HG03108 (cell line): Measurements from ENCODE around the gene GDPD1.
"Not testable (repeated sequence)": the region's sequence is repeated elsewhere in the genome, so short reads cannot be mapped to it uniquely, and the experiment has no call there.

Experiments used
- ATAC-seq: cut with Tn5 transposase; IDR thresholded peaks from one replicate; pipeline ENCODE4 v1.9.1; 2021; ENCODE audit warnings: moderate library complexity; ENCODE audit not compliant: unreplicated experiment

Gene GDPD1

DNA sequence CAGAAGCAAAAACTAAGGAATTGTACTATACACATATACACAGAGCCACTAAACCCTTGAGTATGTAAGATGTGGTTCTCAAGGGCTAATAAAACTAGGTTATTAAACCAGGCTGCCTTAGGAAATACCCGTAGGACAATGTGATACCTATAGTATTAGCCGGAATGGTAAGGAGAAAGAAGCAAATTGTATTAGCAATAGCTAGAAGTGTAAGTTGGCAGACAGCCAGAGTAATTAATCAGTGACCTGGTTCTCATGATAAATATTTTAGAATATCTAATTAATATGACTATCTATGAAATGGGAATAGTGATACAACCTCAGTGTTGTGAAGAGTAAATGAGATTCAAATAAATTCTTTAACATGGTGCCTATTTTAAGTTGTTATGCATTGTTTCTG lies 18.6 kb downstream of the GDPD1 start:
- ATAC-seq = no peak

DNA sequence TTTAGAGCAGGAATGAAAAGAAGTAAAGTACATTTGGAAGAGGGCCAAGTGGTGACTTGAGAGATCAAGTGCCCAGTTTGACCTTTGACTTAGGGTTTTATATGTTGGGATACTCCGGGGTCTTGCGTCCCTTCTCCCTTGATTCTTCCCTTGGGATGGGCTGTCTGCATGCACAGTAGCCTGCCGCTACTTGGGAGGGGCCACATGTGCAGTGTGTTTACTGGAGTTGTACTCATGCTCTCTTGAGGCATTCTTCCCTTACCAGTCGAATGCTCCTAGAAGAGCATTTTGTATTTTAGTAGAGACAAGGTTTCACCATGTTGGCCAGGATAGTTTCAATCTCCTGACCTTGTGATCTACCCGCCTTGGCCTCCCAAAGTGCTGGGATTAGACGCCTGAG lies 23.8 kb downstream of the GDPD1 start:
- no peak for ATAC-seq

DNA sequence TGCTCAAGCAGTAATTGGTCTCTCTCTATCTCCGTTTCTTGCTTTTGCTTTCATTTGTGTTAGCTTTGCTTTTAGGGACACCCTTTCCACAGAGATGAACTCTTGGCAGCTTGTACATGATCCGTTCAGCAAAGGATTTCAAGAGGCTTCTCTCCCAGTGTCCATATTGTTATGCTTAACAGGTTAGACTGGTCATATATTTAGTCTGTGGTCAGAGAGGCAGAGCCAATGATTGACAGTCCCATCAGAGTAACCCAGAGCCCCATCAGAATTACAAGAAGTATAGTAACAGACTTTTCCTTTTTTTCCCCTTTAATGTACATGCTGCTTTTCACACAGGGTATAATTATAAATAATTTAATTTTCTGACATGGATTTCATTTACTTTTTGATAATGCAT lies 34.4 kb downstream of the GDPD1 start:
- no peak for ATAC-seq

DNA sequence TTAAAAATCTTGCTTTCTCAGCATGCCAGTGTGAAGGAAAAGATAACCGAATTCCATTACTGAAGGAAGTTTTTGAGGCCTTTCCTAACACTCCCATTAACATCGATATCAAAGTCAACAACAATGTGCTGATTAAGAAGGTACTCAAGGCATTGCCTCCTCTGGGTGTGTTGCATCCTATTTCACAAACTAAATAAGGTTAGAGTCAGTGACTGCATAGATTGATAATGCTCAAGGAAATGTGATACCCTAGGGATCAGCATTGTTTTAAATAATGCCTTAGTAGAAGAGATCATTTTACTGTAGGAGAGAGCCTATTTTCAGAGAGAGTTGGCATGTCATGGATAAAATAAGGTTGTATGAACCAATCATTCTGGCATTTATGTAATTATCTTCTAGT lies 36.8 kb downstream of the GDPD1 start:
- no peak for ATAC-seq

DNA sequence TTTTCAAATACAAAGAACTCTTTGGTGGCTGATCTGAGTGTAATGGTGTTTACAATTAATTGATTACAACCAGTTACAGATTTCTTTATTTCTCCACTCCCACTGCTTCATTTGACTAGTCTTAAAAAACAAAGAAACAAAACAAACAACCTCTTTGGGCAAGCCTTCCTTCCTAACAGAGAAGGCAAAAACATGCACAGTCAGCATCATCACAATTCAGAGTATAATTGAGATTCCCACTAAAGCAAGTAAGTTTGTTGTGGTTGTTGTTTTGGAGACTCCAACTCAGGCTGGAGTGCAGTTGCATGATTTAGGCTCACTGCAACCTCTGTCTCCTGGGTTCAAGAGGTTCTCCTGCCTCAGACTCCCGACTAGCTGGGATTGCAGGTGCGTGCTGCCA lies 40.4 kb downstream of the GDPD1 start:
- no peak for ATAC-seq

DNA sequence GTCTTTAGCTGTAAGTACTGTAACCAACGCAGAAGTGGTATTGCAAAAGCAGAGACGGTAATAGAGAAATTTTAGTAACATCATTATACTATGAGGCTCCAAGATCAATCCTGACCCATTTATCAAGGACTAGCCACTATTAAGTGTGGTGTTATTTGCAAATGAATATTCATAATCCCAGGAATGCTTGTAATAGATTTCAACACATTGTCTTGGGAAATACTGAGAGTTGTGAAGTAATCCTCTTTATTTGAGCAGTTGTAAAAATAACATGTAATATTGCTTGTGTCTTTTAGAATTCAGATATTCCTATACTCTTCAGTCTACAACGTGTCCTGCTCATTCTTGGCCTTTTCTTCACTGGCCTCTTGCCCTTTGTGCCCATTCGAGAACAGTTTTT lies 46.4 kb downstream of the GDPD1 start:
- no peak for ATAC-seq

DNA sequence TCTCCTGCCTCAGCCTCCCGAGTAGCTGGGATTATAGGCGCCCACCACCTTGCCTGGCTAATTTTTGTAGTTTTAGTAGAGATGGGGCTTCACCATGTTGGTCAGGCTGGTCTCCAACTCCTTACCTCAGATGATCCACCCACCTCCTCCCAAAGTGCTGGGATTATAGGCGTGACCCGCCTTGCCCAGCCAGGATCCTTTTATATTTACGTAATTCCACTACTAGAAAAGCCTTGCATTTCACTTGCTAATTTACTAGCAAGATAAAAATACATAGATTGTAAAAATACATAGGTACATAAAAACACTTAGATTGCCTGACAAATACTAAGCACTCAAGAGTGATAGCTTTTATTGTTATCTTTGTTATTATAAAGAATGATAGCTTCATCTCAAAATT lies 47.5 kb downstream of the GDPD1 start:
- no peak for ATAC-seq

DNA sequence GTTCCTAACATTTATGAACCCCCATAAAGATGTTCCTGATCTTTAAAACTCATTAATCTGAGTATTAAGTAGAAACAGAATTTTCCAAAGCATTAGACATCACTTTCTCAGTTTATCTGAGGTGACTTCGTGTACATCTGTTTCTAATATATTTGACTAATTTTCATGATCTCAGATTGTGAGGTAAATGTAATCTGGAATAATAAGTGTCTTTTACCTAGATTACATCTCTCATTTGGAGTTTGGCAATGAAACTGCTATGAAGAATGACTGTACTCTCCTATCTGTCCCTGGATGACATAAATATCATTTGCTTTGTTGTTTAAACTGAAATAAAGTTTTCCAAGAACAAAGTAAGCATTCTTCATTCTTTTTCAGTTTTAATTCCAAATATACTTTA lies 55.3 kb downstream of the GDPD1 start:
- ATAC-seq = no peak

DNA sequence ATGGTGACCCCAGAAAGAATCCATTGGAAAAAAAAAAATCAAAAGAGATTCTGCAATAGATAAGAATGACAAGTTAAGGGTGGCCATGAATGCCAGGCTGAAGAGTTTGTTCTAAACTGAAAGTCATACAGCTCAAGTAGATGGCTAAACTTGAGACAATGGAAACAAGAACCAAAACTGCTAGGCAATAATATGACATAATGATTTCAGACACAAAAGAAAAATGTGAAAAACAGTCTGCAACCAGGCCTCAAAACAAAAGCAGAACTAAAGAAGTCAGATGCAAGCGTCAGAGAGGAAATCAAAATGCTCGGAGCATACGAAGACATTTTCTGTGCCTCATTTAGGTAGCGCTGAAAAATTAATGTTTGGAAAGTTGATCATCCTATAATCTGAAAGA lies 56.7 kb downstream of the GDPD1 start:
- ATAC-seq = peak; percentile 86

DNA sequence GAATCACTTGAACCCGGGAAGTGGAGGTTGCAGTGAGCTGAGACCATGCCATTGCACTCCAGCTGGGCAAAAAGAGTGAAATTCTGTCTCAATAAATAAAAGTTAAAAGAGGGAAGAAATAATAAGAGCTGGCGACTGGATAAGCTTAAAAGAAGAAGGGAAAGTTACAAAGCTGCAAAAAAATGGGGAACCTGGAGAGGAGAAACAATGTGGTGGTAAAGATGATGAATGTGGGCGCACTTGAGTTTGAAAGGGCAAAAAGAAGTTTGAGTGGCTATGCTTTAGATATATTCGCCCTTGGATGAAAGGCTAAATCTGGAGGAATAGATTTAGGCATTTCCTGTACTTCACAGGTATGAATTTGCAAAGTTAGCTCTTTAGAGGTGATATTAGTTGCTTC lies 58.1 kb downstream of the GDPD1 start:
- no peak for ATAC-seq

DNA sequence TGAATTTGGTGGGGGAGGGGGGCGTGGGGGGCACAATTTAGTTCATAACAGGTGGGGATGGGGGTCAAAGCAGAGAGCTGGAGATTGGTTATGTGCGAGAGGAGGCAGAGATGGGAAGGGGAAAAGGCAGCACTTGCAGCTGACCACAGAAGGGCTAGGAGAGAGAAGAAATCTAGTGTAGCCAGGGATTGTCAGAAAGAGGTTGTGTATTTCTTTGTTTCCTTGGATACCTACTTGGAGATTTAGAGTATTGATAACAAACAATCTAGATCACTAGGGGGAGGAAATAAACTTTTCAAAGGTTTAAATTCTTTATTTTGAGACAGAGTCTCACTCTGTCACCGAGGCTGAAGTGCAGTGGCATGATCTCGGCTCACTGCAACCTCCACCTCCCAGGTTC lies 64.0 kb downstream of the GDPD1 start:
- no peak for ATAC-seq

DNA sequence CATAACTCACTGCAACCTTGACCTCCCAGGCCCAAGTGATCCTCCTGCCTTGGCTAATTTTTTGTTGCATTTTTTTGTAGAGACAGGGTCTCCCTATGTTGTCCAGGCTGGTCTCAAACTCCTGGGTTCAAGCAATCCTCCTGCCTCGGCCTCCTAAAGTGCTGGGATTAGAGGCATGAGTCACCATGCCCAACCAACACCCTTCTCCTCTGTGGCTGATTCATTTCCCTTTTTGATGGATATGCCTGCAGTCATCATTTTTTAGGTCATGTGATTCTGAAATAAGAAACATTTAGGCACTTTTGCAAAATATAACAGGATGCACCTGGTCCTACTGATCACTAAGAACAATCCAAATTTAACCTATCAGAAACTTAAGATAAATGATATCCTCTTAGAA lies 67.1 kb downstream of the GDPD1 start:
- ATAC-seq = no peak

DNA sequence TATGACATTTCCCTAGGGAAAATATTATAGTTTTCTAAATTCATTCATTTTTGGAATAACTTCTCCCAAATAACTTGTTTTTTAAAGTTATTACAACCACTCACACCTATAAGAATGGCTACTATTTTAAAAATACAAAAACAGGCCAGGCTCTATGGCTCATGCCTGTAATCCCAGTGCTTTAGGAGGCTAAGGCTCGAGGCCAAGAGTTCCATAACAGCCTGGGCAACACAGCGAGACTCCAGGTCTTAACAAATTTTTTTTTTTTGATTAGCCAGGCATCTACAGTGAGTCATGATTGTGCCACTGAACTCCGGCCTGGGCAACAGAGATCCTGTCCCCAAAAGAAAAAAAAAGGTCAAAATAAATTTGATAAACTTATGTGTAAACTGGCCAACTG lies 67.6 kb downstream of the GDPD1 start:
- no peak for ATAC-seq

DNA sequence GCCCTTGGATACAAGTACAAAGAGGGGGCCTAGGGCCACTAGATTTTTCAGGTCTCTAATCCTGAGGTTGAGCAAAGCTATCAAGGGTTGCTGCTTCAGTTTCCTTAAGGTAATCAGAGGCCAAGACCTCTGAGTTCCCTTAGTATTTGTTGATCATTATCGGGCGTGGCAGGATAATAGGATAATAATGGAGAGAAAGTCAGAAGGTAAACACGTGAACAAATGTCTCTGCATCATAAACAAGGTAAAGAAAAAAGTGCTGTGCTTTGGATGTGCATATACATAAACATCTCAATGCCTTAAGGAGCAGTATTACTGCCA lies 69.6 kb downstream of the GDPD1 start:
- no peak for ATAC-seq

DNA sequence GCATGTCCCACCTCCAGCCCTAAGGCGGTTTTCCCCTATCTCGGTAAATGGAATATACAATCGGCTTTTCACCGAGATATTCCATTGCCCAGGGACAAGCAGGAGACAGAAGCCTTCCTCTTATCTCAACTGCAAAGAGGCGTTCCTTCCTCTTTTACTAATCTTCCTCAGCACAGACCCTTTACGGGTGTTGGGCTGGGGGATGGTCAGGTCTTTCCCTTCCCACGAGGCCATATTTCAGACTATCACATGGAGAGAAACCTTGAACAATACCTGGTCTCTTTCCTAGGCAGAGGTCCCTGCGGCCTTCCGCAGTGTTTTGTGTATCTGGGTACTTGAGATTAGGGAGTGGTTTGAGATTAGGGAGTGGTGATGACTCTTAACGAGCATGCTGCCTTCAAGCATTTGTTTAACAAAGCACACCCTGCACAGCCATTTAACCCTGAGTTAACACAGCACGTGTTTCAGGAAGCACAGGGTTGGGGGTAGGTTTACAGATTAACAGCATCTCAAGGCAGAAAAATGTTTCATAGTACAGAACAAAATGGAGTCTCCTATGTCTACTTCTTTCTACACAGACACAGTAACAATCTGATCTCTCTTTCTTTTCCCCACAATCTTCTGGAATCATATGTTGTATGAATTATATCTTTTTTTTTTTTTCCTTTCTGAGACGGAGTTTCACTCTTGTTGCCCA lies 70.1 kb downstream of the GDPD1 start:
- not testable (repeated sequence) for ATAC-seq

DNA sequence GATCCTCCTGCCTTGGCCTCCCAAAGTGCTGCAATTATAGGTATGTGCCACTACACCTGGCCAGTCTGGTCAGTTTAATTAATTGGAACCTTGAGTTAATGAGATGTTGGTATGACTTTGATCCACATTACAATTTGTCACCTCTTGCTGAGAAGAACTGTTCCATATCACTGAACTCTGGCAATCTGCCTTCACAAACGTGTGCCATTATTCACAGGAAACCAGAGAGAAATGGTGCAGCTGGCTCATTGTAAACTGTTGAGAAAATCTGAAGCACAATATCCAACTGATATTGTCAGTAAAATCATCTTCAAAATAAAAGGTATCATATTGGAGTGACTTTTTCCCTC lies 71.8 kb downstream of the GDPD1 start:
- no peak for ATAC-seq

DNA sequence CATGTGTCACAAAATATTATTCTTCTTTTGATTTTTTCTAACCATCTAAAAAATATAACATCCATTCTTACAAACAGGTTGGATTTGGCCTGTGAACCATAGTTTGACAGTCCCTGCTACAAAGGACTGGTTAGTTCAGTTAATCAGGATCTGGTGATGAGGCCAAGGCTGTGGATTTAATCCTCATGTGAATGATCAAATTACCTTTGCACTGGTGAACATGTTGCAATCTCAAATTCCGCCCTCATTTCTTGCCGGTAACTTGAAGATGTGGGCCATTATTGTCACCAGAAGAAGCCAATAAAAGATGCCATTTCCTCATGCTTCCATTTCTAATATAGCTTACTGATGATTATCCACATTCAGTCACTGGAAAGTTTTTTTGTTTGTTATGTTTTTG lies 75.9 kb downstream of the GDPD1 start:
- ATAC-seq = no peak

DNA sequence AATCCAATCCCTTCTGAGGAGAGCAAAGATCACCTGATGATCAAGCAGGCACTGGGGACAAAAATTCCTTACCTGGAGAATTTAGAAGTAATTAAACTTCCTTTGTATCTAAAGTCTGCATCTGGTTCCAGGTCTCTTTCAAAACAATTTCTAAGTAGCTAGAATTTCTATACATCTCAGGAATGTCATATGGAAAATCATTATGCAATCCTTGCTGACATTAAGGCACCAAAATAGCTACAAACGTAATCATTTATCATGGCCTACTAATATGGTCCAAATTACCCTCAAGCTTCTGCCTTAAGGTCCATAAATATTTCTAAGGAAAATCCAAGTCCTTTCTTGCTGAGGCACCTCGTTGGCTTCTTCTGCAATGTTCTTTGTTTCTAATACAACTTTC lies 78.2 kb downstream of the GDPD1 start:
- no peak for ATAC-seq

DNA sequence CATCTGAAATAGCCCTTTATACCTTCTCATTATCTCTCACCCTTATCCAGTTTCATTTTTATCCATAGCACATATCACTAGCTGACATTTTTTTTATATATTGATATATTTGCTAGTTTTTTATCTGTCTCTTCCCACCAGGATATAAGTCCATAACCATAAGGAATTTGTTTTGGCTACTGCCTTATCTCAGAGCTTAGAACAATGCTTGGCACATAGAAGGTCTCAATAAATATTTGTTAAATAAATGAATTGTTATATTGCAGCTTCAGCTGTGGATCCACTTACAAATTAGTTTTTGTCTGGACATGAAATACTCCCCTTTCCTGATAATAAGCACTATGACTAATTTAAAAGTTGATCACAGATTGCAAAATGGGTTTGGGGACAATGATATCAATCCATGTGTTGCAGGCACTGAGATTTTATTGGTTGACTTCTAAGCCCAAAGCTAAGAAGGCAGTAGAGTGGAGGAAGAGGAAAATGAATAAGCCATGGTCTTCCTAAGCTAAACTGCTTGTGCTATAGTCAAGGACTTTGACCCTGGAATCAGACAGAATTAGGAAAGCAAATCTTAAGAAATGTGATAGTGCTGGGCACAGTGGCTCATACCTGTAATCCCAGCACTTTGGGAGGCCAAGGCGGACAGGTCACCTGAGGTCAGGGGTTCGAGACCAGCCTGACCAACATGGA lies 79.2 kb downstream of the GDPD1 start:
- no peak for ATAC-seq

DNA sequence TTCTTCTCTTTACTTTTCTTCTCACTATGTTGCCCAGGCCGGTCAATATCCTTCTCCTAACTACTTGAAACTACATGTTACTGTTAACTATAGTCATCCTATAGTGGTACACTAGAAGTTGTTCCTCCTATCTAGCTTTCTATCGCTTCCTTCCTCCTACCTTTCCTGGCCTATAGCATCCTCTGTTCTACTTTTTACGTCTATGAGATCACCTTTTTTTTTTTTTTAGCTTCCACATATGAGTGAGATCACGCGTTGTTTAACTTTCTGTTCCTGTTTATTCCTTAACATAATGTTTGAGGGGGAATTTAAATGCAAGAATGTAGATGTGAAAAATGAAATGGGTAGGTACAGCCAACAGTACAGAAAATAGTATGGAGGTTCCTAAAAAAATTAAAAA lies 80.6 kb downstream of the GDPD1 start:
- no peak for ATAC-seq

DNA sequence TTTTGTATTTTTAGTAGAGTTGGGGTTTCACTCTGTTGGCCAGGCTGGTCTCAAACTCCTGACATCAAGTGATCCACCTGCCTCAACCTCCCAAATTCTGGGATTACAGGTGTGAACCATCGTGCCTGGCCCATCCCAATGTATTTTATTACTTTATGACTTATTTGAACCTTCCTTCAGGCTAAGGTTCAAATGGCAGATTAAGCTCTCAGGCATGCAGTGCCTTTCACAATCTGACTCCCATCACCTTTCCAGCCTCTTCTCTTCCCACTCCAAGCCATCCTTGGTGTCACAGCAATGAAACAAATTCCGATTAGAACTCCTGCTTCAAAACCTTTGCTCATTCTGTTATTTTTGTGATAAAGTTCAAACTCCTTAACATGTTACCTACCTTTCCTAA lies 84.5 kb downstream of the GDPD1 start:
- no peak for ATAC-seq

DNA sequence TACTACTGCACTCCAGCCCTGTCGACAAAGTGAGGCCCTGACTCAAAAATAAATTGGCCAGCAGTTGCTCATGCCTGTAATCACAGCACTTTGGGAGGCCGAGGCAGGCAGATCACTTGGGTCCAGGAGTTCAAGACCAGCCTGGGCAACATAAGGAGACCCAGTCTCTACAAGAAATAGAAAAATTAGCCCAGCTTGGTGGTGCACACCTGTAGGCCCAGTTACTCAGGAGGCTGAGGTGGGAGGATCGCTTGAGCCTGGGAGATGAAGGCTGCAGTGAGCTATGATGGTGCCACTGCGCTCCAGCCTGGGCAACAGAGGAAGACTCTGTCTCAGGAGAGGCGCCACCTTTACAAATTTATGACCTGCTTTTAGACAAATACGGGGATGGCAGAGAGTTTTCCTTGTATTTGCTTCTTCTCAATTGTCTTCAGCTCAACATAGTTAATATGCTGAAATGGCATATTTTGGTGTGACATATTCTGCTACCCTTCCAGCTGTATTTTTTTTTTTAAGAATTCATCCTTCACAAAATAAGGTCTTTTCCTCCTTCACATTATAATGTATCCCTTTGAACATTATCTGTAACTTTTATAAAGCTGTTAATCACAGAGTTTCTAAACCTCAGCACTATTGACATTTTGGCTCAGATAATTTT lies 90.1 kb downstream of the GDPD1 start:
- ATAC-seq = no peak

DNA sequence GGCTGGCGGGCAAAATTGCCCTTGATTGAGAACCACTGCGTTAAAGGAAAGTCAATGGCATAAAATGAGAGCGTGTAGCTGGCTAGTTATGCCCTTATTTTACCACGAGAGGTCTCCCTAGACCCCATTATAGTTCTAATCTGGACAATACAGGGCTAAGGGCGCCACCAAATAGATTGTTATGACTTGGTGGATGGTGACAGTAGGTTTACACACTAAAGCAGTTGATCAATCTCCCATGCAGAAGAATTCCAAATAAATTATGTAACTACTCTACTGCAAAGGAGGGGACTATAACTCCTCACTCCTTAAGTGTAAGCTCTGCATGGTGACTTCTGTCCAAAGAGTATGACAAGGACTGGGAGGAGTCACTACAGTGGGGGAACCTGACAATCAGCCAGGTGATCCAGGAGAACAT lies 90.7 kb downstream of the GDPD1 start:
- ATAC-seq = peak; percentile 47
